Measurements from ENCODE around the gene TMPRSS3.

The TMPRSS3 gene

DNA sequence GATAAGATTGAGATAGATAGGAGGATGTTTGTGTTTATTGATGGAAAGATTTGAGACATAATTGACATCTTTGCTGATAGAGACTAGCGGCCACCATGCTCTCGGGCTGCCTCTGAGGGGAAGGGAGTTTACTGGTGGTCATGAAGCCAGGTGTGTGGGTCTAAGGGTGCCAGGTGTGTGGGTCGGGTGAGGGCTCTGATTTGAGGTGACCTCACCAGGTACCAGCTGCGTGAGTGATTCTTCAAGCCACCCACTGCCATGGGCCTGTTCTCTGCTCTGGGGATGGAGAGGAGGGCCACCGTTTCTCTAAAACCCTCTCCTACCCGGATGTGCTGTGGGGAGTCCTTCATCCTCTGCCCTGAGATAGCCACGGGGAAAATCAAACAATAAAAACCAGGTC lies 11.0 kb upstream of the TMPRSS3 start:
- no peak for FAIRE-seq

DNA sequence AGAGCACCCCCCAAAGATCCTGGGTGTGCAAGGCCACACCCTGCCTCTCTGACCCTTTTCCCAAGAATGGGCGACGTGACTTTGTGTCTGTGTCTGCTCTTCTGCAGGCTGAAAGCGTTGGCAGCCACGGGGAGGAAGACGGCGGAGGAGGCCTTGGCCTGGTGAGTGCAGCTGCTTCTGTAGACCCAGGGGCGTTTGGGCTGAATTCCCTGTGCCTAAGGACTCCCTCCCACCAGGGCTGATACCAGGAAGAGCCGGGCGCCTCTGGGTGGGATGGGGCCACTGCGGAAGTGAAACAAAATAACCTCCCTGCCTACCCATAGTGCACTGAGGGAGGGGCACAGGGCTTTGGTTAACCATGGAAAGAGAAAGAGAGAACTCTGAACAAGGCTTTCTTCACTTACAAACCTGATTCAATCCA lies 10.4 kb upstream of the TMPRSS3 start:
- FAIRE-seq, result no peak

DNA sequence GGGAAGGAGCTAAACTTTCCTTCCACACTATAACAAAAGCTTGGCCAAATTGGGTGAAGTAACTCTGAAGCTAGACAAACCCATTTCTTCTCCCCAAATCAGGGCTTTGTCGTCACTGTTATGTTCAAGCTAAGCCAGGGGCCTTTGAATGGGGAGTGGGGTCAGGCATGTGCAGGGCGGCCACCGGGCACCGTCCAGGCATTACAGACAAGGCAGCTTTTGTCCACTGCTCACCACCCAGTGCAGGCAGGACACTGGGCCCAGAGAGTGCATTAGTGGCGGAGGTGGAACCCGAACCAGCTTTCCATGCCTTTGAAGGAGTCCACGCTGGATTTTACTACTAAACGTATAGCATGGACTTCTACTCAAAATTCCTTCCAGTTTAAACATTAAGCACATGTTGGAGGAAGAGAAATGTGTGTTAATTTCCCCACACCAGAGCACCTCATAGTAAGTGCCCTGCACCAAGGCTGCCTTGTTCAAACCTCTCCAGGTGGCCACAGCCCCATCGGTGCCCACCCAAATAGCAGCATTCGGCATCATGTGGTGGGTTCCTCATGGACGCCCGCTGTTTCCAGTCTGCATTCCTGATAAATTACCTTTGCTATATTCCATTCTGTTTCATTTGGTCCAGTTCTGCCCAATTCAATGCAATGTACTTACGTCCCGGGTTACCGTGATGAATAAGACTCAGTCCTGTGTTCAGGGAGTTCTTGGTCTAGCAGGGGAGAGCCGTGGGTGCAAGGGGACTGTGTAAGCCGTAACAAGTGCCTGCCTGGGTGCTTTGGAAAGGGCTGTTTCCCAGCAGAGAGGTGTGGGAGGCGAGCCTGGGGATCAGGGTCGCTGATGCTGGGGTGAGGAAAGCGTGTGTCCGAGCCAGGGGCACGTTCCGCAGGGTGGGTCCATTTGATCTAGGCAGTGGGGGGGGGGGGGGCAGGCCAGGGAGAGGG lies 9.5 kb upstream of the TMPRSS3 start:
- no peak for FAIRE-seq

DNA sequence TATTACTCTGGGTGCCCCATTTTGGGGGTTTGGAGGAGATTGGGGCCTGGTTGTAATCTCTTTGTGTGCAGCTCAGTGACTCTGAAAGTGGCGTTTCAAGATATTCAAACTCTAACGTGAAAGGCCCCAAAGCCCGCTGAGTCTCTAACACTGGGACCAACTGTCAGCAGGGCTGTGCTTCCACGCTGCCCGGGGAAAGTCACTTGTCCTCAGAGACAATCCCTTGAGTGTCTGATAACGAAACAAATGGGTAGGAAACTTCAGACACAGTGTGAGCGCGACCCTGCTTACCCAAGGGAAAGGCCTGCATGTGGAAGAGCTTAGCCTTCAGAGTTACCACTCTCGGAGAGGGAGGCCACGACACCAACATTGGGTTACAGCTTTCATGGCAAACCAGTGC lies 8.7 kb upstream of the TMPRSS3 start:
- FAIRE-seq, result no peak

GRCh38 chr21:42403611-42404231 lies 7.9 kb upstream of the TMPRSS3 start, which contains the start of gene UBASH3A:
Gene UBASH3A, plus strand, starts transcription at chr21:42403902. Its CDS starts 44 bp downstream, at chr21:42403946.
- FAIRE-seq, result no peak

- FAIRE-seq, result no peak
Measured at GRCh38 chr21:42401820-42402251, 6.0 kb upstream of the TMPRSS3 start.

DNA sequence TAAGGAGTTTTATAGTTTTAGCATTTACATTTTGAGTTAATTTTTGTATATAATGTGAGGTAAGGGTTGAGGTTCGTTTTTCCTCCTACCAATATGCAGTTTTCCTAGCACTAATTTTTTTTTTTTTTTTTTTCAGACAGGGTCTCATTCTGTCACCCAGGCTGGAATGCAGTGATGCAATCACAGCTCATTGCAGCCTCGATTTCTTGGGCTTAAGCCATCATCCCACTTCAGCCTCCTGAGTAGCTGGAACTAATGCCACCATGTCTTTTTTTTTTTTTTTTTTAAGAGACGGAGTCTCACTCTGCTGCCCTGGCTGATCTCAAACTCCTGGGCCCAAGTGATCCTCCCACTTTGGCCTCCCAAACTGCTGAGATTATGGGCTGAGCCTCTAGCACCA lies 5.3 kb upstream of the TMPRSS3 start:
- no peak for FAIRE-seq

GRCh38 chr21:42400525-42400924 lies 4.7 kb upstream of the TMPRSS3 start:
- no peak for FAIRE-seq

DNA sequence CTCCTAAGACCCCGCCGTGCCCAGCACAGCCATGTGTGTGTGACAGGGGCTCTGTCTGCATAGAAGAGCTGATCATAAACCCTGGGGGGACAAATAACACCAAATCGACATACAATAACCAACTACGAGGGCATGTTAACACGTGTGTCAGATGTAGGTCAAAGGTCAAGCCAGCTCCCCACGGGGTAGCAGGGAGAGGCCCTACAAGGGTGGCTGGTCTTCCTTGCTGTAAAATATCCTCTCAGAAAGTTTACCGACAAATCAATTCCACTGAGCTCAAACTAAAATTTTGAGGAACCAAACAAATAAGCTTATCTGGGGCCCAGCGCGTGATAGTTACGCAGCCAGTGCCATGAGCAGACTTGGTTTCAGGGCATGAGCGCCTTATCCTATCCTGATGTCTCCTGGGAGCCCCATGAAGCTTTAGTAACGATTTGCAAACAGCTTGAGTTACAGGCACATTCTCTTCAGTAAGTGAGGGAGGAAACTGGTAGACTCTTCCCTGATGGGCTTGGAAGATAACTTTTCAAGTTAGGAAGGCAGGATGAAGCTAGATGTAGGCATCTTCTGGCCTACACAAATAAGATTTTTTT lies 2.7 kb upstream of the TMPRSS3 start:
- no peak for FAIRE-seq

GRCh38 chr21:42397746-42398394 lies 2.0 kb upstream of the TMPRSS3 start:
- FAIRE-seq, result no peak

DNA sequence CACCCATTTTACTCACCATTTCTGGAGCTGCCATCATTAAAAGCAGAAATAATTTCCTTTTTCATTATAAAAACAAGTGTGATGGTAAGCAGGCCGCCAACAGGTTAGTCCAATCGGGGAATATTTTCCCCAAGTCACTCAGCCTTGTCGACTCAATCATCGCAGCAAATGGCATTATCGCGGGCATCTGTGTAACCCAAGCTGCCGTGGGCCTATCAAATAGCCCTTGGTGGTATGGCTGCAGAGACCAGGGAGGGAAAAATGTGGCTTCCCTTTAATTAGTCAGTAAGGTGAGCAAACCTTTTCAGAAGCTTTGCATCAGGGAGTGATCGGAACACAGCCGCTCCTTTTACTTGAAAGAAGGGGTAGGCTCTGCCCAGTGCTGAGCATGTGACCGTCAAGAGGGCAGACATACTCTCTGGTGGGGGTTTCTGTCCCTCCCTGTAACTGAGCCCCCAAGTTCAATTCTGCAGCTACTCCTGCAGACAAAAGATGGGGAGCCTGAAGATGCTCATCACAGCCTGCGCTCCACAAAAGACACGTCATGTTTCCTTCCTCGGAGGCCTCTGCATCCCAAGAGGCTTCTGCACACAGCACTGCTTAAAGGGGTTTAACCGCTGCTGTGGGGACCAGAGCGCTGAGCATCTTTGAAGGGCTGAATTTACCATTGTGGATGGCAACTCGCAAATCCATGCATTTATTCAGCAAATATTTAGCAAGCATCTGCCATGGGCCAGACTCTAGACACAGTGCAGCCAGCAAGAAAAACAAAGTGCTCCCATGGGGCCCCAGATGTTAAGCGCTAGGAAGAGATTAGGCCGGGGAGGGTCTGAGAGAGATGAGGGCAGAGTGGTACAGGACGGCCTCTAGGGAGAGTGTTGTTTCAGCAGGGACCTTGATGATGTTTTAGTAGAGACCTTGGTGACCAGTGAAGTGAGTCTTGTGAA lies 1.2 kb upstream of the TMPRSS3 start:
- FAIRE-seq, result no peak

- FAIRE-seq, result no peak
Measured at GRCh38 chr21:42395302-42395701, 550 bp downstream of the TMPRSS3 start.

DNA sequence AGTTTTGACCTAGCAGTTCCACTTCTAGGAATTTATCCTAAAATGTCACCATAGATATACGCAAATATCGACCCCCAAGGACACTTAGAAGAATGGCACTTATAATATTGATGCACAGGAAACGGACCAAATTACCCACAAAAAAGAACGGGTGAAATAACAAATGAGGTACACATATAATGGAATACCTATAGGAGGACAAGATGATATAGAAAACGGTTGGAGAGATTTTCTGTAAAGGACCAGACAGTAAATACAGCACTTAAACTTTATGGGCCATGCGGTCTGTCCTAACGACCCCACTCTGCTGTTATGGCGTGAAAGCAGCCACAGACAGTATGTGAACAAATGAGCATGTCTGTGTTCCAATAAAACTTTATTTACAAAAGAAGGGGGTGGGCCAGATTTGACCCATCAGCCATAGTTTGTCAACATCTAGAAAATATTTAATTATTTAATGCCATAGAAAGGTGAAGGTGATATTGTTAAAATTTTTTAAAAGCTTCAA lies 2.4 kb downstream of the TMPRSS3 start:
- no peak for FAIRE-seq

DNA sequence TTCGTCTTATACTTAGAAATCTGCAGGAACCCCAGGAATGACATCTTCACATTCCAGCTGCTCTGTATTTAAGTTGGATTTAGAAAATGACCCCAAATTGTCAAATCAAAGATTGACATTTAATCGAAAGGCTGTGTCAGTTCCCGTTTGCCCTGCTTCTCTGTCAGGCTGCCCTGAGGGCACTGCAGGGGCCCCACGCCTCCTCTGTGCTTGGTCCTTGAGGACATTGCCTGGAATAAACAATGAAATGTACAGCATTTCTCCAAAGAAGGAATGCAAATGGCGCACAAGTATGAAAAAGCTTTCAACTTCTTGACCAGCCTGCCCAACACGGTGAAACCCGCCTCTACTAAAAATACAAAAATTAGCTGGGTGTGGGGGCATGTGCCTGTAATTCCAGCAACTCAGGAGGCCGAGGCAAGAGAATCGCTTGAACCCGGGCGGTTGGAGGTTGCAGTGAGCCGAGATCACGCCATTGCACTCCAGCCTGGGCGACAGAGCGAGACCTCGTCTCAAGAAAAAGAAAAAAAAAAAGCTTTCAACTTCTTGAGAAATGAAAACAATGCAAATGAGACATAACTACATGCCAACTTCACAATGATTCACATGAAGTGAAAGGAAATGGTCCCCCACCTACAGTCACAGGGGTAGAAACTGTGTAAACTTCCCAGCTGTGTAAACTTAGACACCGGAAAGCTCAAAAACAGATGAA lies 3.0 kb downstream of the TMPRSS3 start:
- no peak for FAIRE-seq

- no peak for FAIRE-seq
Measured at GRCh38 chr21:42391297-42391696, 4.6 kb downstream of the TMPRSS3 start.

DNA sequence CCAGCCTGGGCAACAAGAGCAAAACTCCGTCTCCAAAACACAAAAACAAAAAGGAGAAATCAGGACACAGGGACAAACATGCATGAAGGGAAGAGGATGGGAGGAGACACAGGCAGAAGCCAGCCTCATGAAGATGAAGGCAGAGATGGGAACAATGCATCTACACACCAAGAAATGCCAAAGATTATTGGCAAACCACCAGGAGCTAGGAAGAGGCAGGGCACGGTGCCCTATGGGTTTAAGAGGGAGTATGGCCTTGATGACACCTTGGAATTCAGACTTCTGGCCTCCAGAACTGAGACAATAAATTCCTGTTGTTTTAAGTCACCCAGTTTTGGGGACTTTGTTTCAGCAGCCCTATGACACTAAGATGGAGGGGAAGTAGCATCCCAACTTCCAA lies 5.2 kb downstream of the TMPRSS3 start:
- FAIRE-seq, result no peak

- FAIRE-seq, result no peak
Measured at GRCh38 chr21:42390193-42390592, 5.7 kb downstream of the TMPRSS3 start.

- no peak for FAIRE-seq
Measured at GRCh38 chr21:42389449-42389835, 6.4 kb downstream of the TMPRSS3 start.

- no peak for FAIRE-seq
Measured at GRCh38 chr21:42388740-42389448, 7.0 kb downstream of the TMPRSS3 start.

DNA sequence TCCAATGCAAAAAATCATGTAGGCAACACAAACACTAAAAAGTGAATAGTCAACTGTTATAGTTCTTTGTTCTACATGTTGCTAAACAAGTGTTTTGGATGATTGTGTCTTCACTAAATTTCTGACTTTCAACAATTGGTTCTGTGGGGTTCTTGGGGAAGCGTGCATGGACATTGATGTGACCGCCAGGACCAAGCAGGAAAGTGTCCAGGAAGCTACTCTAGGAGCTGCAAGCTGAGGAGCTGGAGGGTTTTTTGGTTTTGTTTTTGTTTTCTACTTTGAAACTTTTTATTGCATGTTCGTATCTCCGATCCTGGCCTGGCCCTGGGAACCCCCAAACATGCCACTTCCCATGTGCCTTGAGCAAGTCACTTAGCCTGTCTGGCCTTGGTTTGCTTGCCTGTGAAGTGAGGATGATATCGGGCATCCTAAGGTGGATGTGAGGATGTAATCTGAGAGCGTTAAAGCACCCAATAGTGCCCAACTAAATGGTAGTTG lies 8.0 kb downstream of the TMPRSS3 start:
- FAIRE-seq, result no peak

All from endometrium (tissue), 2 donors.